KOPT-K1 (cell line): ENCODE measurements around the gene ZNF511.

Experiments used
- H3K27ac ChIP-seq: fragments of 200-600 bp; sonication (generic); 2 replicates; pipeline ENCODE4 v1.5.1; 2016; ENCODE audit warnings: antibody characterized with exemption, mild to moderate bottlenecking, low read depth, low read length; ENCODE audit not compliant: poor library complexity, severe bottlenecking
- H3K36me3 ChIP-seq: fragments of 200-600 bp; sonication (generic); 2 replicates; pipeline ENCODE4 v1.5.1; 2017; ENCODE audit warnings: antibody characterized with exemption, mild to moderate bottlenecking, low read length, moderate library complexity; ENCODE audit not compliant: insufficient read depth
- H3K9me3 ChIP-seq: fragments of 200-600 bp; sonication (generic); 2 replicates; pipeline ENCODE4 v1.5.1; 2017; ENCODE audit warnings: antibody characterized with exemption, low read length, mild to moderate bottlenecking; ENCODE audit not compliant: insufficient read depth, poor library complexity, severe bottlenecking

Gene ZNF511

GRCh38 chr10:133295426-133296320, 13.0 kb upstream of the ZNF511 start:
- Histone ChIP-seq H3K27ac (no peak overlapping the region), H3K9me3 (no peaks in the 10 kb centered on the region), H3K36me3 (peaks cover 90% of the 10 kb centered on the region)

- no peaks in the 10 kb centered on the region for H3K9me3 ChIP-seq
- H3K27ac ChIP-seq, result no peak overlapping the region
- peaks cover 96% of the 10 kb centered on the region for H3K36me3 ChIP-seq
Measured at GRCh38 chr10:133297504-133297903, 11.2 kb upstream of the ZNF511 start.

- Histone ChIP-seq H3K36me3 (peaks cover 93% of the 10 kb centered on the region), H3K9me3 (no peaks in the 10 kb centered on the region), H3K27ac (no peak overlapping the region)
Measured at GRCh38 chr10:133298466-133298865, 10.2 kb upstream of the ZNF511 start.

- no peaks in the 10 kb centered on the region for H3K9me3 ChIP-seq
- no peak overlapping the region for H3K27ac ChIP-seq
- H3K36me3 ChIP-seq, result peaks cover 85% of the 10 kb centered on the region
Measured at GRCh38 chr10:133299224-133299623, 9.5 kb upstream of the ZNF511 start.

GRCh38 chr10:133299738-133300137, 9.0 kb upstream of the ZNF511 start:
- Histone ChIP-seq H3K36me3 (peaks cover 80% of the 10 kb centered on the region), H3K27ac (no peak overlapping the region), H3K9me3 (no peaks in the 10 kb centered on the region)

GRCh38 chr10:133302230-133302629, 6.5 kb upstream of the ZNF511 start:
- Histone ChIP-seq H3K27ac (no peak overlapping the region), H3K9me3 (no peaks in the 10 kb centered on the region), H3K36me3 (peaks cover 55% of the 10 kb centered on the region)

- Histone ChIP-seq H3K9me3 (no peaks in the 10 kb centered on the region), H3K27ac (no peak overlapping the region), H3K36me3 (peaks cover 45% of the 10 kb centered on the region)
Measured at GRCh38 chr10:133303206-133303605, 5.5 kb upstream of the ZNF511 start.

GRCh38 chr10:133306097-133306476, 2.6 kb upstream of the ZNF511 start:
- H3K9me3 ChIP-seq, result no peaks in the 10 kb centered on the region
- H3K27ac ChIP-seq, result no peak overlapping the region
- peaks cover 31% of the 10 kb centered on the region for H3K36me3 ChIP-seq

- Histone ChIP-seq H3K27ac (no peak overlapping the region), H3K36me3 (peaks cover 35% of the 10 kb centered on the region), H3K9me3 (no peaks in the 10 kb centered on the region)
Measured at GRCh38 chr10:133306941-133307379, 1.8 kb upstream of the ZNF511 start.

- Histone ChIP-seq H3K27ac (peak overlapping the region; percentile 90), H3K36me3 (peaks cover 35% of the 10 kb centered on the region), H3K9me3 (no peaks in the 10 kb centered on the region)
Measured at GRCh38 chr10:133307776-133308420, 816 bp upstream of the ZNF511 start.

GRCh38 chr10:133309100-133309719, 496 bp downstream of the ZNF511 start:
- Histone ChIP-seq H3K36me3 (peaks cover 40% of the 10 kb centered on the region), H3K27ac (peak overlapping the region; percentile 90), H3K9me3 (no peaks in the 10 kb centered on the region)

GRCh38 chr10:133309720-133310398, 1.1 kb downstream of the ZNF511 start:
- no peaks in the 10 kb centered on the region for H3K9me3 ChIP-seq
- peaks cover 40% of the 10 kb centered on the region for H3K36me3 ChIP-seq
- H3K27ac ChIP-seq, result no peak overlapping the region

GRCh38 chr10:133310399-133310755, 1.7 kb downstream of the ZNF511 start:
- Histone ChIP-seq H3K27ac (no peak overlapping the region), H3K36me3 (peaks cover 40% of the 10 kb centered on the region), H3K9me3 (no peaks in the 10 kb centered on the region)

GRCh38 chr10:133310789-133311188, 2.1 kb downstream of the ZNF511 start:
- H3K27ac ChIP-seq, result no peak overlapping the region

GRCh38 chr10:133311570-133311969, 2.9 kb downstream of the ZNF511 start:
- Histone ChIP-seq H3K9me3 (no peaks in the 10 kb centered on the region), H3K36me3 (peaks cover 40% of the 10 kb centered on the region), H3K27ac (no peak overlapping the region)

More at GRCh38 chr10:133310789-133311188, 2.1 kb downstream of the ZNF511 start:
- peaks cover 40% of the 10 kb centered on the region for H3K36me3 ChIP-seq
- no peaks in the 10 kb centered on the region for H3K9me3 ChIP-seq
